ENCODE measurements around the gene PTMS. TPM values are rescaled to one million over a fixed set of nuclear protein-coding genes. Genes with fewer than 3 reads are reported as not detected.
A peak's percentile ranks its signal among the peaks of the same experiment; 100 is the strongest.

PTMS gene
- total RNA-seq, 4 donors from 2014 or later = 44.2 to 87.5 (median 53.0) TPM

- Histone ChIP-seq H3K36me3 (no peaks in the 10 kb centered on the region), H3K4me3 (no peak overlapping the region), H3K27ac (no peak overlapping the region), H3K4me1 (peaks cover 0 to 14% (median 2%) of the 10 kb centered on the region in 4 donors), H3K27me3 (no peaks in the 10 kb centered on the region), H3K9me3 (no peaks in the 10 kb centered on the region)
- no peak for DNase-seq
- TF ChIP-seq CTCF (IDR thresholded peaks at IDR 0.05) (no peak), POLR2A (IDR thresholded peaks at IDR 0.05) (no peak)
These were observed 17.7 kb downstream of the PTMS start for GRCh38 chr12:6783828-6784227.

- no peak for DNase-seq
- H3K4me1 ChIP-seq = peaks cover 0 to 10% (median under 1%) of the 10 kb centered on the region in 4 donors
- no peaks in the 10 kb centered on the region for H3K27me3 ChIP-seq
- no peak overlapping the region for H3K4me3 ChIP-seq
- TF ChIP-seq POLR2A (IDR thresholded peaks at IDR 0.05) (no peak), CTCF (IDR thresholded peaks at IDR 0.05) (no peak)
- no peaks in the 10 kb centered on the region for H3K36me3 ChIP-seq
- no peaks in the 10 kb centered on the region for H3K9me3 ChIP-seq
- no peak overlapping the region for H3K27ac ChIP-seq
These were observed 18.1 kb downstream of the PTMS start for GRCh38 chr12:6784296-6784695.

GRCh38 chr12:6784761-6785160 lies 18.6 kb downstream of the PTMS start:
- peaks cover 0 to 7% (median 0%) of the 10 kb centered on the region in 4 donors for H3K4me1 ChIP-seq
- H3K27me3 ChIP-seq = no peaks in the 10 kb centered on the region
- H3K36me3 ChIP-seq = no peaks in the 10 kb centered on the region
- no peak for DNase-seq
- H3K9me3 ChIP-seq = no peaks in the 10 kb centered on the region
- TF ChIP-seq POLR2A (IDR thresholded peaks at IDR 0.05) (no peak), CTCF (IDR thresholded peaks at IDR 0.05) (no peak)
- H3K27ac ChIP-seq = no peak overlapping the region
- no peak overlapping the region for H3K4me3 ChIP-seq

GRCh38 chr12:6786416-6787094 lies 20.4 kb downstream of the PTMS start:
- no peak for TF ChIP-seq CTCF (IDR thresholded peaks at IDR 0.05)
- no peak for TF ChIP-seq POLR2A (IDR thresholded peaks at IDR 0.05)
- H3K27ac ChIP-seq = peak overlapping the region in 2 of 4 donors; percentile 32 to 55
- H3K4me3 ChIP-seq = no peak overlapping the region
- no peaks in the 10 kb centered on the region for H3K36me3 ChIP-seq
- no peaks in the 10 kb centered on the region for H3K9me3 ChIP-seq
- no peaks in the 10 kb centered on the region for H3K27me3 ChIP-seq
- no peak for DNase-seq
- H3K4me1 ChIP-seq = no peaks in the 10 kb centered on the region

- no peak for TF ChIP-seq POLR2A (IDR thresholded peaks at IDR 0.05)
- TF ChIP-seq CTCF (IDR thresholded peaks at IDR 0.05) = no peak
- H3K4me1 ChIP-seq = peaks cover 0 to 2% (median under 1%) of the 10 kb centered on the region in 4 donors
These were observed 21.1 kb downstream of the PTMS start for GRCh38 chr12:6787309-6787708.

More at GRCh38 chr12:6787309-6787708, 21.1 kb downstream of the PTMS start:
- no peaks in the 10 kb centered on the region for H3K27me3 ChIP-seq
- DNase-seq = no peak
- peak overlapping the region in 1 of 4 donors; percentile 55 for H3K27ac ChIP-seq
- no peak overlapping the region for H3K4me3 ChIP-seq
- no peaks in the 10 kb centered on the region for H3K36me3 ChIP-seq
- no peaks in the 10 kb centered on the region for H3K9me3 ChIP-seq

Measured in Peyer's patch (tissue), 4 donors.